GM19463 (cell line): ENCODE measurements around the gene PRODH2.
"Not testable (repeated sequence)": the region's sequence is repeated elsewhere in the genome, so short reads cannot be mapped to it uniquely, and the experiment has no call there.

Experiments
- ATAC-seq: cut with Tn5 transposase; IDR thresholded peaks from one replicate; pipeline ENCODE4 v1.9.1; 2021; ENCODE audit warnings: mild to moderate bottlenecking, moderate library complexity; ENCODE audit not compliant: unreplicated experiment

The PRODH2 gene

GRCh38 chr19:35796645-35797542 lies 15.8 kb downstream of the PRODH2 start:
- no peak for ATAC-seq

GRCh38 chr19:35795564-35795963 lies 17.1 kb downstream of the PRODH2 start:
- not testable (repeated sequence) for ATAC-seq

- ATAC-seq, result no peak
These were observed 19.1 kb downstream of the PRODH2 start for GRCh38 chr19:35793381-35794165.

- ATAC-seq, result no peak
These were observed 19.8 kb downstream of the PRODH2 start for GRCh38 chr19:35792888-35793287.

GRCh38 chr19:35792312-35792711 lies 20.3 kb downstream of the PRODH2 start:
- ATAC-seq, result no peak

GRCh38 chr19:35791814-35792279 lies 20.8 kb downstream of the PRODH2 start:
- ATAC-seq, result no peak

- no peak for ATAC-seq
These were observed 21.4 kb downstream of the PRODH2 start for GRCh38 chr19:35790981-35791813.

GRCh38 chr19:35789978-35790944 lies 22.4 kb downstream of the PRODH2 start:
- no peak for ATAC-seq

- no peak for ATAC-seq
These were observed 23.3 kb downstream of the PRODH2 start for GRCh38 chr19:35789195-35789977.

- no peak for ATAC-seq
These were observed 24.3 kb downstream of the PRODH2 start for GRCh38 chr19:35788205-35788960.

- ATAC-seq, result no peak
These were observed 25.3 kb downstream of the PRODH2 start for GRCh38 chr19:35787227-35787799.

GRCh38 chr19:35786299-35787160 lies 26.1 kb downstream of the PRODH2 start:
- ATAC-seq, result no peak

GRCh38 chr19:35785339-35785627 lies 27.4 kb downstream of the PRODH2 start:
- no peak for ATAC-seq

- ATAC-seq, result no peak
These were observed 27.9 kb downstream of the PRODH2 start for GRCh38 chr19:35784503-35785338.

GRCh38 chr19:35783469-35784434 lies 28.9 kb downstream of the PRODH2 start:
- no peak for ATAC-seq
